H1 (cell line): ENCODE results near the gene TARBP2. TPM values are rescaled to one million over a fixed set of nuclear protein-coding genes. Genes with fewer than 3 reads are reported as not detected.

Experiments used
- CTCF ChIA-PET: fragments of 300-600 bp; sonication (Branson Sonifier 250); formaldehyde crosslinking; loops from one replicate; lab custom pipeline; 2021; ENCODE audit not compliant: partially characterized antibody; lab: Charles Lee
- POLR2A ChIA-PET: fragments of 300-600 bp; sonication (Branson Sonifier 250); formaldehyde crosslinking; loops from one replicate; lab custom pipeline; 2021; ENCODE audit warnings: inconsistent platforms; ENCODE audit not compliant: partially characterized antibody; lab: Charles Lee
- DNase-seq, 2 experiments: peaks; one replicate each; pipeline versions ENCODE4 v3.0.0 to v3.0.0-alpha.2; 2010 to 2022; ENCODE audit warnings: low spot score in 2 of 2, low read depth in 1 of 2, mixed read lengths in 1 of 2
- FAIRE-seq: peaks from 2 replicates; lab custom pipeline; 2011; peaks lifted over from hg19 to GRCh38; lab: Jason Lieb, UNC
- H2AFZ ChIP-seq: 2 replicates; pipeline ENCODE4 v1.8.1; 2012; ENCODE audit warnings: low read length, inconsistent platforms
- H2AK5ac ChIP-seq: 2 replicates; pipeline ENCODE4 v1.6.1; 2013; ENCODE audit warnings: low read depth, low read length
- H2BK120ac ChIP-seq: replicated peaks from 2 replicates; pipeline ENCODE3; 2013; ENCODE audit warnings: low read depth, low read length, inconsistent platforms
- H2BK12ac ChIP-seq: 2 replicates; pipeline ENCODE4 v1.6.1; 2013; ENCODE audit warnings: low read depth, low read length
- H2BK15ac ChIP-seq: 2 replicates; pipeline ENCODE4 v1.6.1; 2013; ENCODE audit warnings: low read length
- H2BK20ac ChIP-seq: 2 replicates; pipeline ENCODE4 v1.6.1; 2013; ENCODE audit warnings: low read length
- H2BK5ac ChIP-seq: 2 replicates; pipeline ENCODE4 v1.6.1; 2013; ENCODE audit warnings: low read depth, low read length
- H3K14ac ChIP-seq: 2 replicates; pipeline ENCODE4 v1.6.1; 2013; ENCODE audit warnings: inconsistent platforms; ENCODE audit not compliant: insufficient read length
- H3K18ac ChIP-seq: 2 replicates; pipeline ENCODE4 v1.6.1; 2013; ENCODE audit warnings: low read length; ENCODE audit errors: extremely low read depth
- H3K23ac ChIP-seq: 2 replicates; pipeline ENCODE4 v1.6.1; 2013; ENCODE audit warnings: inconsistent platforms; ENCODE audit not compliant: insufficient read length
- H3K23me2 ChIP-seq: 2 replicates; pipeline ENCODE4 v1.6.1; 2013; ENCODE audit warnings: low read depth, low read length
- H3K27ac ChIP-seq: 2 replicates; pipeline ENCODE4 v1.6.1; 2011; ENCODE audit warnings: low read depth, low read length, inconsistent platforms
- H3K27me3 ChIP-seq, 4 experiments: replicated peaks in 1 of 4; 1 replicate in 1 of 4; 2 replicates in 3 of 4; pipeline versions ENCODE4 v1.6.1 to v1.8.1; 2011 to 2013; ENCODE audit warnings: low read length in 3 of 4, mild to moderate bottlenecking in 3 of 4, inconsistent platforms in 2 of 4, mixed read lengths in 2 of 4, moderate library complexity in 1 of 4; ENCODE audit not compliant: control insufficient read depth in 3 of 4, insufficient read depth in 3 of 4; ENCODE audit errors: extremely low read depth in 1 of 4
- H3K36me3 ChIP-seq, 4 experiments: 2 replicates each; pipeline versions ENCODE4 v1.6.1 to v1.8.1; 2011 to 2013; ENCODE audit warnings: mild to moderate bottlenecking in 4 of 4, low read length in 3 of 4, moderate library complexity in 2 of 4, control low read depth in 1 of 4, inconsistent platforms in 1 of 4; ENCODE audit not compliant: insufficient read depth in 4 of 4, control insufficient read depth in 2 of 4
- H3K4ac ChIP-seq: replicated peaks from 2 replicates; pipeline ENCODE3; 2013; ENCODE audit warnings: low read length, low read depth, mixed read lengths, inconsistent platforms; ENCODE audit not compliant: insufficient read length
- H3K4me1 ChIP-seq, 4 experiments: replicated peaks in 1 of 4; 1 replicate in 1 of 4; 2 replicates in 3 of 4; pipeline versions ENCODE4 v1.6.1 to v1.8.1; 2011 to 2013; ENCODE audit warnings: low read length in 3 of 4, inconsistent platforms in 2 of 4, mixed read lengths in 1 of 4; ENCODE audit not compliant: insufficient read depth in 4 of 4, control insufficient read depth in 3 of 4
- H3K4me2 ChIP-seq, 2 experiments: 2 replicates each; pipeline versions ENCODE4 v1.6.1 to v1.8.1; 2011 to 2013; ENCODE audit warnings: low read depth in 2 of 2, low read length in 2 of 2, control low read depth in 1 of 2, inconsistent platforms in 1 of 2, mild to moderate bottlenecking in 1 of 2; ENCODE audit not compliant: insufficient read depth in 1 of 2
- H3K4me3 ChIP-seq, 4 experiments: fragments of 200-600, 300-600 bp in 1 of 4; sonication (generic), shearing (Covaris generic), sonication (Bioruptor Twin) in 1 of 4; 2 replicates each; pipeline versions ENCODE4 v1.5.1 to v1.8.1; 2011 to 2016; ENCODE audit warnings: low read length in 4 of 4, low read depth in 3 of 4, control low read depth in 2 of 4, inconsistent platforms in 2 of 4, mild to moderate bottlenecking in 2 of 4, mixed read lengths in 1 of 4, moderate library complexity in 1 of 4; ENCODE audit not compliant: insufficient read depth in 2 of 4; ENCODE audit errors: extremely low read depth in 1 of 4
- H3K56ac ChIP-seq: replicated peaks from 2 replicates; pipeline ENCODE3; 2013; ENCODE audit warnings: low read depth, mild to moderate bottlenecking, mixed read lengths, low read length, inconsistent platforms; ENCODE audit not compliant: insufficient read length
- H3K79me1 ChIP-seq: 2 replicates; pipeline ENCODE4 v1.6.1; 2013; ENCODE audit warnings: low read depth, low read length, control low read depth
- H3K79me2 ChIP-seq, 2 experiments: 2 replicates each; pipeline versions ENCODE4 v1.6.1 to v1.8.1; 2012 to 2013; ENCODE audit warnings: low read length in 2 of 2, mild to moderate bottlenecking in 2 of 2, inconsistent platforms in 1 of 2; ENCODE audit not compliant: insufficient read depth in 2 of 2, control insufficient read depth in 1 of 2
- H3K9ac ChIP-seq, 4 experiments: replicated peaks in 1 of 4; 1 replicate in 1 of 4; 2 replicates in 3 of 4; pipeline versions ENCODE4 v1.6.1 to v1.8.1; 2011 to 2013; ENCODE audit warnings: low read depth in 3 of 4, low read length in 3 of 4, control low read depth in 2 of 4, mild to moderate bottlenecking in 2 of 4, moderate library complexity in 2 of 4, inconsistent platforms in 1 of 4; ENCODE audit errors: extremely low read depth in 1 of 4
- H3K9me3 ChIP-seq, 2 experiments: 2 replicates each; pipeline versions ENCODE4 v1.6.1 to v1.8.1; 2012 to 2013; ENCODE audit warnings: mild to moderate bottlenecking in 2 of 2, moderate library complexity in 2 of 2, control low read depth in 1 of 2, inconsistent platforms in 1 of 2, low read depth in 1 of 2, low read length in 1 of 2, mixed read lengths in 1 of 2; ENCODE audit not compliant: insufficient read depth in 2 of 2
- H4K20me1 ChIP-seq, 2 experiments: replicated peaks in 1 of 2; 2 replicates each; pipeline versions ENCODE3 to v1.8.1; 2011 to 2013; ENCODE audit warnings: inconsistent platforms in 2 of 2, low read length in 2 of 2, mild to moderate bottlenecking in 1 of 2; ENCODE audit not compliant: insufficient read depth in 2 of 2, control insufficient read depth in 1 of 2
- H4K5ac ChIP-seq: 2 replicates; pipeline ENCODE4 v1.6.1; 2013; ENCODE audit warnings: low read length, low read depth, mixed read lengths, inconsistent platforms; ENCODE audit not compliant: insufficient read length
- H4K8ac ChIP-seq: 2 replicates; pipeline ENCODE4 v1.8.0; 2013; ENCODE audit warnings: mild to moderate bottlenecking, moderate library complexity, low read length, inconsistent platforms; ENCODE audit not compliant: insufficient read depth; ENCODE audit errors: extremely low read depth
- H4K91ac ChIP-seq: replicated peaks from 2 replicates; pipeline ENCODE3; 2013; ENCODE audit warnings: low read length, mixed read lengths, inconsistent platforms; ENCODE audit not compliant: insufficient read length
- CHD2 ChIP-seq: IDR thresholded peaks from 2 replicates; pipeline ENCODE4 v1.6.1; 2012; ENCODE audit warnings: low read length, improper control_type of control experiment
- GABPA ChIP-seq: IDR thresholded peaks from 2 replicates; pipeline ENCODE4 v1.6.1; 2011; ENCODE audit warnings: mild to moderate bottlenecking, low read length, moderate library complexity, borderline replicate concordance; ENCODE audit not compliant: insufficient read depth
- HDAC6 ChIP-seq: IDR thresholded peaks from one replicate; pipeline ENCODE4 v1.7.1; 2012; ENCODE audit warnings: low read depth, mild to moderate bottlenecking, inconsistent platforms, low read length, moderate library complexity
- MAFK ChIP-seq: IDR thresholded peaks from 2 replicates; pipeline ENCODE4 v1.6.1; 2012; ENCODE audit warnings: low read depth, mild to moderate bottlenecking, improper control_type of control experiment, low read length
- PHF8 ChIP-seq: fragments of 200-600 bp; sonication (generic); conservative IDR thresholded peaks from 2 replicates; pipeline ENCODE4 v1.7.1; 2012; ENCODE audit warnings: low read depth, mild to moderate bottlenecking, inconsistent platforms, low read length, moderate library complexity
- RFX5 ChIP-seq: IDR thresholded peaks from 2 replicates; pipeline ENCODE4 v1.6.1; 2011; ENCODE audit warnings: low read depth, low read length, improper control_type of control experiment, borderline replicate concordance
- WGBS, 2 experiments: shearing (Covaris generic) in 1 of 2; methylation state at CpG; one replicate each; pipeline versions ENCODE4 v1.1.6 to v1.1.7; 2013 to 2015; ENCODE audit warnings: low lambda C conversion rate in 2 of 2, mixed read lengths in 2 of 2, inconsistent platforms in 1 of 2, low coverage in 1 of 2, missing lambda C conversion rate in 1 of 2; ENCODE audit not compliant: insufficient replicate concordance in 2 of 2, insufficient coverage in 1 of 2, insufficient read length in 1 of 2; ENCODE audit errors: extremely low coverage in 1 of 2, missing lambda C conversion rate in 1 of 2; 5-methylcytosine and 5-hydroxymethylcytosine counted together
- polyA plus RNA-seq, 7 experiments: library from polyadenylated mRNA; depleted of rRNA in 3 of 7; stranded (reverse) in 5 of 7; unstranded in 2 of 7; fragments of >200 nt in 5 of 7; fragments of 200-250 nt in 2 of 7; gene quantifications; 1 replicate in 5 of 7; 2 replicates in 1 of 7; 4 replicates in 1 of 7; pipeline versions ENCODE4 v1.2.1 to v1.2.3, GENCODE V29; 2011 to 2013; ENCODE audit warnings: missing spikeins in 2 of 7, mixed read lengths in 2 of 7
- total RNA-seq: library from RNA; stranded (reverse); fragmentation: NEBNext Ultra II Directional; extraction: Animal tissue kit (Norgen Biotek cat#: 25700); gene quantifications from 2 replicates; pipeline ENCODE4 v1.2.1, GENCODE V29; 2021
- TF ChIP-seq, protein P1 (sequence below): IDR thresholded peaks from 2 replicates; pipeline ENCODE4 v1.6.1; 2012; ENCODE audit warnings: inconsistent platforms
- TF ChIP-seq, protein P2 (sequence below): IDR thresholded peaks from 2 replicates; pipeline ENCODE4 v1.6.1; 2011; ENCODE audit warnings: low read length, improper control_type of control experiment

Gene TARBP2
- total and polyA plus RNA-seq, 2 of the 8 experiments (the other 6 are each of a cell fraction or from before 2014, with no cell fraction given): 69.9 to 122 TPM

DNA sequence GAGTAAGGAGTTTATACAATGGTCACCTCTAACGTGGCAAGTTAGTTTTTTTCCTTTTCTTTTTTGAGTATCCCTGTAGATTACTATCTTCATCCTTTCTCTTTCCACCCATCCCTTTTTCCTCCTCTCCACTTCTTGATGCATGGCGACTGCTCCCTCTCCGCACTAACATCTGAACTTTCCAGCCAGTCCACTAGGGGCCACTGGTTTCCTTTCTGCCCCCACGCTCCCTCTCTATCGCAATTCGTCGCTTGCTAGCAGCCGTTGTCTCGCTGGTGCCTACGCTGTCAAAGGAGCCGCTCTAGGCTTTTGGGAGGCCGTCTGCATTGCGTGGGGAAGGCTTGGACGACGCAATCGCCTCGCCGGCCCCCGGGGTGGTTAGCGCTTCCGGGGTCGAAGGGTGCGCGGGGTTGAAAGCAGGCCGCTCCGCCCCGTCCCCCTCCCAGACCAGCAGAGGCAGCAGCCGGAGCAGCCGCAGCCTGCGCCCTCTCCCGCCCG lies 49.4 kb upstream of the TARBP2 start, which contains the start of gene PCBP2:
TSS of gene PCBP2 (plus strand) at position 442 of the 498 bp plus-strand sequence. CDS start 2,699 bp downstream, outside the sequence.
- Histone ChIP-seq H3K23ac (no peak within 1 kb of the TSS), H3K14ac (no peak within 1 kb of the TSS), H3K56ac (peak within 1 kb of the TSS; percentile 99), H3K23me2 (peaks cover 7% of the 10 kb centered on the region), H2BK15ac (no peak within 1 kb of the TSS), H4K91ac (peak within 1 kb of the TSS; percentile 91), H3K79me2 (peaks cover 21 to 42% of the 10 kb centered on the region in 2 experiments), H3K4me2 (peak within 1 kb of the TSS; percentile 73 to 81), H3K79me1 (peaks cover 7% of the 10 kb centered on the region; the same call in 1 of the 2 replicates), H4K20me1 (peaks cover 25 to 27% of the 10 kb centered on the region in 2 experiments), H2AFZ (no peak within 1 kb of the TSS), H3K4me3 (peak within 1 kb of the TSS; percentile 89 to 99 (median 94)), H2BK20ac (no peak within 1 kb of the TSS), H3K4ac (peak within 1 kb of the TSS; percentile 99), H3K4me1 (peaks cover 0 to 8% (median 1%) of the 10 kb centered on the region in 4 experiments; a peak in 3 of 7 replicates), H4K8ac (peak within 1 kb of the TSS; percentile 99; the same call in 1 of the 2 replicates), H2BK12ac (no peak within 1 kb of the TSS), H3K27me3 (no peaks in the 10 kb centered on the region), H2AK5ac (0 out of 2 replicates have a peak within 1 kb of the TSS, but pooled peaks have one; percentile 90), H3K18ac (peak within 1 kb of the TSS; percentile 95), H4K5ac (peak within 1 kb of the TSS; percentile 98), H3K9me3 (no peaks in the 10 kb centered on the region), H2BK5ac (peak within 1 kb of the TSS; percentile 97), H3K9ac (peak within 1 kb of the TSS; percentile 90 to 99 (median 94)), H3K36me3 (peaks cover 24 to 35% (median 27%) of the 10 kb centered on the region in 4 experiments), H3K27ac (peak within 1 kb of the TSS; percentile 96), H2BK120ac (no peak within 1 kb of the TSS)
- peak; percentile 92 to 98 for DNase-seq
- CTCF ChIA-PET: interaction anchor here (0.6 to 1.9 kb wide), 7 partner anchors 9 to 177 kb away, joined by 3 to 6 read pairs (median 3); partner anchors contain the start of gene AAAS
- 2% methylated on average over 24 of the region's 32 CpGs; no CpG with 5 or more reads in 1 of the 2 experiments for WGBS, 2 experiments
- peak; percentile 39 for FAIRE-seq
- POLR2A ChIA-PET: interaction anchor here (0.6 to 57.6 kb wide), 10 partner anchors 8 to 130 kb away, joined by 3 to 3397 read pairs (median 4); partner anchors contain the start of genes AAAS, MAP3K12, NPFF and PRR13
- TF ChIP-seq MAFK: no peak
- TF ChIP-seq GABPA: peak; percentile 90; the same call in 1 of the 2 replicates
- TF ChIP-seq HDAC6: no peak
- no peak for TF ChIP-seq RFX5
- TF ChIP-seq, protein P1, sequence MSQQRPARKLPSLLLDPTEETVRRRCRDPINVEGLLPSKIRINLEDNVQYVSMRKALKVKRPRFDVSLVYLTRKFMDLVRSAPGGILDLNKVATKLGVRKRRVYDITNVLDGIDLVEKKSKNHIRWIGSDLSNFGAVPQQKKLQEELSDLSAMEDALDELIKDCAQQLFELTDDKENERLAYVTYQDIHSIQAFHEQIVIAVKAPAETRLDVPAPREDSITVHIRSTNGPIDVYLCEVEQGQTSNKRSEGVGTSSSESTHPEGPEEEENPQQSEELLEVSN: no peak
- TF ChIP-seq, protein P2, sequence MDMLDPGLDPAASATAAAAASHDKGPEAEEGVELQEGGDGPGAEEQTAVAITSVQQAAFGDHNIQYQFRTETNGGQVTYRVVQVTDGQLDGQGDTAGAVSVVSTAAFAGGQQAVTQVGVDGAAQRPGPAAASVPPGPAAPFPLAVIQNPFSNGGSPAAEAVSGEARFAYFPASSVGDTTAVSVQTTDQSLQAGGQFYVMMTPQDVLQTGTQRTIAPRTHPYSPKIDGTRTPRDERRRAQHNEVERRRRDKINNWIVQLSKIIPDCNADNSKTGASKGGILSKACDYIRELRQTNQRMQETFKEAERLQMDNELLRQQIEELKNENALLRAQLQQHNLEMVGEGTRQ: no peak
- peak; percentile 69 for TF ChIP-seq CHD2
- TF ChIP-seq PHF8: no peak
